NCI-H1436 treated with DMSO at 0.1 percent for 48 hours (cell line): ENCODE results near the gene ZCCHC14.
"Not testable (repeated sequence)": the region's sequence is repeated elsewhere in the genome, so short reads cannot be mapped to it uniquely, and the experiment has no call there.

Experiments used
- DNase-seq: peaks from one replicate; lab custom pipeline; 2025; lab: John Stamatoyannopoulos, UW

The ZCCHC14 gene

GRCh38 chr16:87477209-87477981, 15.4 kb downstream of the ZCCHC14 start:
- DNase-seq, result not testable (repeated sequence)

- no peak for DNase-seq
Observed at GRCh38 chr16:87474566-87474996, 18.2 kb downstream of the ZCCHC14 start.

DNA sequence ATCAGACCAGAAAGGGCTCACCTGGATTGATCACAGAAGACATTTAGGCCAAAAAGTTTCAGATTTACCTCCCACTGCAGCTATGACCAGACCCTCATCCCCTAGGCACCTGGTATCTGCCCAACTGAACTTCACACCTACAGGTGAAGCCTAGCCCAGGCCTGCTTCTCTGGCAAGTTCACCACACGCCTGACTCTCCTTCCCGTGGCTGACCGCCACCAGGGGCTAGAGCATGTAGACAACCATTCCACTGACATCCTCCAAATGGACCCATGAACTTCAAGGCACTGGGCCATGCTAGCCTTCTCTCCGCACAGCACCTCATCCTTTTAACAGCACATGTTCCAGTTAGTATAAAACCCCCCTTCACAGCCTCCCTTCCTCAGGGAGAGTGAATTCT, 18.8 kb downstream of the ZCCHC14 start:
- DNase-seq, result no peak

DNA sequence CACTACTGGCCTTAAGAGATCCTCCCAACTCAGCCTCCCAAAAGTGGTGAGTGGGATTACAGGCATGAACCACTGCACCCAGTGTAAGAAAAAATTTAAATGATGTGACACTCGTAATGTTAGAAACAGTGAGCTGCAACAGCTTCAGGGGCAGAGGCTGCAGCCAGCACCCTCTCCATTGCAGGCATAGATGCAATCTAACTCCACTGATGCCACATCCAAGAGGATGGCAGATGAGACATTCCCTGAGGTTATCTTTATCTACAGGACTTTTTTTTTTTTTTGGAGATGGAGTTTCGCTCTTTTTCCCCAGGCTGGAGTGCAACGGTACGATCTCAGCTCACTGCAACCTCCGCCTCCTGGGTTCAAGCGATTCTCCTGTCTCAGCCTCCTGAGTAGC, 19.9 kb downstream of the ZCCHC14 start:
- DNase-seq, result no peak

GRCh38 chr16:87472142-87472778, 20.6 kb downstream of the ZCCHC14 start:
- no peak for DNase-seq

DNA sequence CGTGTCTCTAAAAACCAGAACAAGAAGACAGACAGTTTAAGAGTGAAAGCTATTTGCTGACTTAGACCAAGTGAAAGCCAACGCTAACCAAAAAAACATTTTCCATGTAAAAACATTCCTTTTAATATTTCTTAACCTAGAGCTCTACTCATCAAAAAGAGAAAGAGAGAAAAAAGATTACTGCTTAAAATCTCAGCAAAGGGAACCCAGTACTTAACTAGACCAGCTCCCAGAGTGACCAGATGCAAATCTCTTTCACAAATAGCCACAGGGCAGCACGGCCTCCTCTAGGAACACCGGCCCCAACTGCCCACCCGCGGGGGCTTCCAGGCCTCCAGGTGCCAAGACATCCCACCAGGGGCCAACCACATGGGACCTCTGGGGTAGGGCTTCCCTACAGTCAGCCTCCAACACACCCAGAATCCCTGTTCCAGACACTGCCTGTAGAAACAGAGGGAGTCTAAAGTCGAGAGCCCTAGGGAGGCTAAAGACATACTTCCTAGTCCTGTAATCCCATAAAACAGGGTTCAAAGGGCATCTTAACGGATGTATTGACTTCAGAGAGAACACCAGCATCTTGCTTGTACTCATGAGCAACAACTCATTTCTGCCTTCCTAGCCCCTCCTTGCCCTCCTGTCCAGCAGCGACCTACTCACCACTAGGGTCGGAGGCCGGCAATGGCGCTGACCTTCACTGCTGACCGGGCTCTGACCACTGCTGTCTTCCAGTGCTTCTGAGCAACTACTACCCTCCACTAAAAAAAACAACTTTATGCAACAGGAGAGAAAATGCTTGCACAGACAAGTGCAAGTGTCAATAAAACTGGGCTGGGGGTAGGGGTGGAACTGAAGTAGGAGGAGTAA, 21.3 kb downstream of the ZCCHC14 start:
- DNase-seq, result no peak

GRCh38 chr16:87470332-87470731, 22.5 kb downstream of the ZCCHC14 start:
- DNase-seq, result no peak

- no peak for DNase-seq
Observed at GRCh38 chr16:87469169-87469568, 23.7 kb downstream of the ZCCHC14 start.

DNA sequence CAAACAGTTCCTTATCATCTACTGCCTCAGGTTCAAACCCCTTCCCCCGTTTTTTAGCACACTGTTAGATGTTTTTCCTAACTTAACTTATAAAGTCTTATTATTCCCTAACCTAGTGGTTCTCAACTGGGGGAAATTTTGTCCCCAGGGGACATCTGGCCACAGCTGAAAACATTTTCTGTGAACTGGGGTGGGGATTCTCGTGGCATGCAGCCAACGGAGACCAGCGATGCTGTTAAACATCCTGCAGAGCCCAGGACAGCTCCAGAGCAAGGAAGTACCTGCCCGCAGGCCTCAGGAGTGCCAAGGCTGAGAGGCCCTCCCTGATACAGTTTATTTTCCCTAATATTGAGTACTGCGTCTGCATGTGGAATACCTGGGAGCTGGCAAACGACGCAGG, 24.3 kb downstream of the ZCCHC14 start:
- no peak for DNase-seq

DNA sequence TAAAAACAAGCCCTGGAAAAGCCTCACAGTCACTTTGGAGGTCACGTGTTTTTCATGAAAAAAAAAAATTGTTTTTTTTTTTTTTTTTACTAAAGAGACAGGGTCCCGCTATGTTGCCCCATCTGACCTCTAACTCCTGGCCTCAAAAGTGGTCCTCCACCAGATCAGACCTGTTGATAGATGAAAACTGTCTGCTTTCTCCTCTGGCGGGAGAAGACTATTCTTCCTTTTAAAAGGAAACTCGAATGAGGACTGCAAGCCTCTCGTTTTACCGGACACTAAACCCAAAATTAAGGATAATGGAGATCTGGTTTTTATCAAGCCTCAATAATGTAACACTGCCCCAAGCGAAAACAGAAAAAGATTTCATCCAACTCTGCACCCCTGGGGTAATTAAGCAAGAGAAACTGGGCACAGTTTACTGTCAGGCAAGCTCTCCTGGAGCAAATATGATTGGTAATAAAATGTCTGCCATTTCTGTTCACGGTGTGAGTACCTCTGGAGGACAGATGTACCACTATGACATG, 25.8 kb downstream of the ZCCHC14 start:
- DNase-seq, result no peak

- DNase-seq, result no peak
Observed at GRCh38 chr16:87465879-87466278, 26.9 kb downstream of the ZCCHC14 start.

DNA sequence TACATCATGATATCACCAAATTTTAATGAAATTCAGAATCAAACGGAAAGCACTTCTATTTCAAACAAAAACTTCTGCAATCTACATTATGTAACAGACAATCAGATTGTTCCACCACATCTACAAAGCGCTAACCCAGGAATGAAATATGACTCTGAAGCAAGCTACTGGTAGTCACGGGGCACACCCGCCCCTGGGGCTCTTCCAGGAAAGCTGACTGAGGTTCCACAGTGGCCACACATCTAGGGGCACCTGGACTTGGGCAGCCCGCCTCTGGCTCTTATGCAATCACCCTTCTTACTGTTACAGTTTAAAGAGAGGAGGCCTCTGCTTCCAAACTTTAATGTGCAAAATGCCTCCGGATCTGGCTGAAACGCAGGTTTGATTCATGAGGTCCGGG, 27.5 kb downstream of the ZCCHC14 start:
- DNase-seq, result no peak

DNA sequence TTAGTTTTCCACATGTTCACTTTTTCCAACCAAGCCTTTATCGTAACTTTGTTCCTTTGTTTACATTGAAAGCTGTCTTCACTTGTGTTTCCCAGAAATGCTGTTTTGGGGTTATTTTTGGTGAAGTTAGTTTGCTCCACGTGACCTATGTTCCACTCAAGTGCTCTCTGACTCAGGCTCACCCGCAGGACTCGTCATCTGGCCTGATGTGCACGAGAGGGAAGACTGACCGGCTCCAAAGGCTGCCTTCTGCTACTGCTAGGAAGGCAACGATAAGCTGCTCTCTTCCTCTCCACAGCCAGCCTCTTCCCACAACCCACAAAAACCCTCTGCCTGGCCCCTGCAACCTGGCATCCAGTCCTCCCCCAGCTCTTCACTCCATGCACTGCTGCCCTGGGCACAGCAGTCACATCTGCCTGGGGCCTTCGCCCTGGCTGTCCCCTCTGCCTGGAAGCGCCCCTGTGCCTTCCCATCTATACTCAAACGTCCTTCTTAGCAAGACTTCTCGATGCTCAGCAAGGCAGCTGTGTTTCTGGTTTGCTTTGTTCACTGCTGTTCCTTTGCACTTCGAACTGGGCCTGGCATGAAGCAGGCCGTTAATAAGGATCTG, 28.0 kb downstream of the ZCCHC14 start:
- DNase-seq, result no peak

- no peak for DNase-seq
Observed at GRCh38 chr16:87463722-87464690, 28.8 kb downstream of the ZCCHC14 start.

GRCh38 chr16:87461466-87461991, 31.3 kb downstream of the ZCCHC14 start:
- peak; percentile 34 for DNase-seq

GRCh38 chr16:87460936-87461335, 31.9 kb downstream of the ZCCHC14 start:
- no peak for DNase-seq

- no peak for DNase-seq
Observed at GRCh38 chr16:87459833-87460232, 33.0 kb downstream of the ZCCHC14 start.

GRCh38 chr16:87459027-87459426, 33.8 kb downstream of the ZCCHC14 start:
- no peak for DNase-seq

DNA sequence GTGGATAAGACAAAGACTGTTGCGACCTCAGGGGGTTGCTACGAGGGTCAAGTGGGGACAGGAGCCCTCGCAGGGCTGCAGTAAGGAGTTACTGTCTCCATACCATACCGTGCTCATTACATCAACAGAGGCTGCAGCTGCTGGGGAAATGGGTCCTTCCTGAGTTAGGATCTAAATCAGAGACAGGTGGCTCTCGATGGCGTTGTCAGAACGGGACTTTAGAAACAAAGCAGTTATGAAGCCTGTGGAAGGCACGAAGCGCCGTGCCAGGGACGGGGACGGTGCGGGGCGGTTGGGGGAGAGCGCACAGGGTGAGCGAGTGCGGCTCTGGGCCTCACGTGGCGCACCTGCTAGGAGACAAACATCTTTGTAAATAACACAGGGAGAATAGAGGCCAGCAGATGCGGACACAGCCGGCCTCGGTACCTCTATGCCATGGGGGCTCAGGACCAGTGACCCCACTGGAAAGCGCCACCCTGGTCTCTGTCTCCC, 34.4 kb downstream of the ZCCHC14 start:
- no peak for DNase-seq

- DNase-seq, result no peak
Observed at GRCh38 chr16:87457709-87458423, 35.0 kb downstream of the ZCCHC14 start.
